H9 (cell line): ENCODE results near the gene VARS1. TPM values are rescaled to one million over a fixed set of nuclear protein-coding genes. Genes with fewer than 3 reads are reported as not detected.
A peak's percentile ranks its signal among the peaks of the same experiment; 100 is the strongest.

Experiments used
- DNase-seq: peaks from one replicate; pipeline ENCODE4 v3.0.0-alpha.2; 2017
- H2AFZ ChIP-seq: one replicate; pipeline ENCODE4 v1.6.1; 2013; ENCODE audit warnings: mild to moderate bottlenecking, low read length, control low read depth, moderate library complexity
- H2AK5ac ChIP-seq: 2 replicates; pipeline ENCODE4 v1.6.1; 2013; ENCODE audit warnings: low read length, control low read depth, mixed read lengths; ENCODE audit not compliant: insufficient read length
- H2BK120ac ChIP-seq: one replicate; pipeline ENCODE4 v1.6.1; 2013; ENCODE audit warnings: low read depth, mild to moderate bottlenecking, low read length, control low read depth, inconsistent platforms; ENCODE audit not compliant: poor library complexity, severe bottlenecking
- H2BK12ac ChIP-seq: 2 replicates; pipeline ENCODE4 v1.6.1; 2013; ENCODE audit warnings: low read length, control low read depth, mixed read lengths, low read depth; ENCODE audit not compliant: insufficient read length
- H2BK15ac ChIP-seq: 2 replicates; pipeline ENCODE4 v1.6.1; 2013; ENCODE audit warnings: low read depth, low read length, control low read depth
- H2BK20ac ChIP-seq: one replicate; pipeline ENCODE4 v1.6.1; 2013; ENCODE audit warnings: low read depth, mild to moderate bottlenecking, low read length, control low read depth, inconsistent platforms; ENCODE audit not compliant: poor library complexity, severe bottlenecking
- H2BK5ac ChIP-seq: 2 replicates; pipeline ENCODE4 v1.6.1; 2013; ENCODE audit warnings: low read length, control low read depth, mixed read lengths; ENCODE audit not compliant: insufficient read length
- H3K14ac ChIP-seq: 2 replicates; pipeline ENCODE4 v1.6.1; 2013; ENCODE audit warnings: low read length, control low read depth; ENCODE audit not compliant: insufficient read depth
- H3K18ac ChIP-seq: 2 replicates; pipeline ENCODE4 v1.6.1; 2013; ENCODE audit warnings: low read depth, mild to moderate bottlenecking, mixed read lengths, low read length, control low read depth; ENCODE audit not compliant: insufficient read length
- H3K23ac ChIP-seq: 2 replicates; pipeline ENCODE4 v1.6.1; 2013; ENCODE audit warnings: low read length, control low read depth, mixed read lengths, low read depth; ENCODE audit not compliant: insufficient read length
- H3K23me2 ChIP-seq: 2 replicates; pipeline ENCODE4 v1.6.1; 2013; ENCODE audit warnings: low read depth, mild to moderate bottlenecking, mixed read lengths, low read length, control low read depth; ENCODE audit not compliant: insufficient read length, poor library complexity, severe bottlenecking
- H3K27ac ChIP-seq: 2 replicates; pipeline ENCODE4 v1.5.1; 2013; ENCODE audit warnings: low read length, control low read depth, mixed read lengths, low read depth; ENCODE audit not compliant: insufficient read length
- H3K27me3 ChIP-seq: 2 replicates; pipeline ENCODE4 v1.6.1; 2013; ENCODE audit warnings: low read length, control low read depth, inconsistent platforms; ENCODE audit not compliant: insufficient read depth
- H3K4ac ChIP-seq: 2 replicates; pipeline ENCODE4 v1.6.1; 2013; ENCODE audit warnings: low read depth, mild to moderate bottlenecking, control low read depth, inconsistent platforms, low read length, moderate library complexity
- H3K4me1 ChIP-seq: 2 replicates; pipeline ENCODE4 v1.6.1; 2013; ENCODE audit warnings: low read length, control low read depth, inconsistent platforms; ENCODE audit not compliant: insufficient read depth
- H3K4me2 ChIP-seq: 2 replicates; pipeline ENCODE4 v1.6.1; 2013; ENCODE audit warnings: low read length, control low read depth, mixed read lengths; ENCODE audit not compliant: insufficient read length, insufficient read depth
- H3K56ac ChIP-seq: 2 replicates; pipeline ENCODE4 v1.6.1; 2013; ENCODE audit warnings: low read depth, mild to moderate bottlenecking, mixed read lengths, low read length, control low read depth; ENCODE audit not compliant: insufficient read length
- H3K79me1 ChIP-seq: 2 replicates; pipeline ENCODE4 v1.6.1; 2013; ENCODE audit warnings: low read depth, mild to moderate bottlenecking, moderate library complexity, low read length, control low read depth, inconsistent platforms; ENCODE audit not compliant: insufficient read depth, poor library complexity, severe bottlenecking
- H3K79me2 ChIP-seq: 2 replicates; pipeline ENCODE4 v1.6.1; 2013; ENCODE audit warnings: low read length, control low read depth, inconsistent platforms; ENCODE audit not compliant: insufficient read depth
- H3K9ac ChIP-seq: 2 replicates; pipeline ENCODE4 v1.6.1; 2013; ENCODE audit warnings: low read length, control low read depth, mixed read lengths; ENCODE audit not compliant: insufficient read length; ENCODE audit errors: extremely low read depth
- H3K9me3 ChIP-seq: one replicate; pipeline ENCODE4 v1.6.1; 2013; ENCODE audit warnings: low read depth, low read length, inconsistent platforms; ENCODE audit not compliant: control insufficient read depth
- H3T11ph ChIP-seq: one replicate; pipeline ENCODE4 v1.6.1; 2013; ENCODE audit warnings: mild to moderate bottlenecking, low read length, control low read depth, inconsistent platforms
- H4K20me1 ChIP-seq: one replicate; pipeline ENCODE4 v1.6.1; 2013; ENCODE audit not compliant: control insufficient read depth, insufficient read length, insufficient read depth
- H4K5ac ChIP-seq: 2 replicates; pipeline ENCODE4 v1.6.1; 2013; ENCODE audit warnings: low read depth, mild to moderate bottlenecking, mixed read lengths, low read length, control low read depth; ENCODE audit not compliant: insufficient read length
- H4K8ac ChIP-seq: replicated peaks from 2 replicates; pipeline ENCODE4 v1.6.1; 2013; ENCODE audit warnings: low read length, control low read depth, mixed read lengths, low read depth; ENCODE audit not compliant: insufficient read length
- H4K91ac ChIP-seq: 2 replicates; pipeline ENCODE4 v1.6.1; 2013; ENCODE audit warnings: low read depth, mild to moderate bottlenecking, moderate library complexity, mixed read lengths, low read length, control low read depth; ENCODE audit not compliant: insufficient read length
- H3K27ac Mint-ChIP-seq, 3 experiments: 2 replicates in 2 of 3; 3 replicates in 1 of 3; pipeline ENCODE4 v1.8.0; 2020 to 2021; ENCODE audit warnings: mixed read lengths in 3 of 3, mild to moderate bottlenecking in 1 of 3, moderate library complexity in 1 of 3
- H3K27me3 Mint-ChIP-seq: 2 replicates; pipeline ENCODE4 v1.8.0; 2021; ENCODE audit warnings: low read depth, mild to moderate bottlenecking, moderate library complexity, mixed read lengths
- H3K36me3 Mint-ChIP-seq, 3 experiments: 2 replicates in 2 of 3; 3 replicates in 1 of 3; pipeline ENCODE4 v1.8.0; 2020 to 2021; ENCODE audit warnings: low read depth in 3 of 3, mixed read lengths in 3 of 3; ENCODE audit not compliant: insufficient read depth in 1 of 3
- H3K4me1 Mint-ChIP-seq, 2 experiments: 2 replicates each; pipeline ENCODE4 v1.8.0; 2020; ENCODE audit warnings: mixed read lengths in 2 of 2
- H3K4me3 Mint-ChIP-seq, 2 experiments: 2 replicates in 1 of 2; 3 replicates in 1 of 2; pipeline ENCODE4 v1.8.0; 2020 to 2021; ENCODE audit warnings: mild to moderate bottlenecking in 2 of 2, mixed read lengths in 2 of 2, moderate library complexity in 1 of 2
- H3K9me3 Mint-ChIP-seq, 2 experiments: 2 replicates in 1 of 2; 3 replicates in 1 of 2; pipeline ENCODE4 v1.8.0; 2020; ENCODE audit warnings: mild to moderate bottlenecking in 2 of 2, mixed read lengths in 2 of 2, moderate library complexity in 1 of 2
- WGBS: extraction: QIAGEN DNeasy Blood & Tissue Kit; methylation state at CpG from one replicate; pipeline ENCODE4 v1.1.7; 2013; ENCODE audit warnings: missing lambda C conversion rate, low lambda C conversion rate, mixed read lengths; ENCODE audit not compliant: insufficient read length; ENCODE audit errors: extremely low coverage; 5-methylcytosine and 5-hydroxymethylcytosine counted together
- total RNA-seq: library from RNA; stranded (reverse); gene quantifications from 2 replicates; pipeline ENCODE4 v1.2.1, GENCODE V29; 2021
- TF ChIP-seq, protein P1 (sequence below): fragments of 200-600 bp; sonication (generic); conservative IDR thresholded peaks from 3 replicates; pipeline ENCODE4 v1.8.0; 2021; ENCODE audit warnings: antibody characterized with exemption, mild to moderate bottlenecking

The VARS1 gene
- total RNA-seq, 1 experiment from 2014 or later: 154 TPM

- H3K4me3 Mint-ChIP-seq: peak within 1 kb of the TSS; percentile 97
- TF ChIP-seq, protein P1, sequence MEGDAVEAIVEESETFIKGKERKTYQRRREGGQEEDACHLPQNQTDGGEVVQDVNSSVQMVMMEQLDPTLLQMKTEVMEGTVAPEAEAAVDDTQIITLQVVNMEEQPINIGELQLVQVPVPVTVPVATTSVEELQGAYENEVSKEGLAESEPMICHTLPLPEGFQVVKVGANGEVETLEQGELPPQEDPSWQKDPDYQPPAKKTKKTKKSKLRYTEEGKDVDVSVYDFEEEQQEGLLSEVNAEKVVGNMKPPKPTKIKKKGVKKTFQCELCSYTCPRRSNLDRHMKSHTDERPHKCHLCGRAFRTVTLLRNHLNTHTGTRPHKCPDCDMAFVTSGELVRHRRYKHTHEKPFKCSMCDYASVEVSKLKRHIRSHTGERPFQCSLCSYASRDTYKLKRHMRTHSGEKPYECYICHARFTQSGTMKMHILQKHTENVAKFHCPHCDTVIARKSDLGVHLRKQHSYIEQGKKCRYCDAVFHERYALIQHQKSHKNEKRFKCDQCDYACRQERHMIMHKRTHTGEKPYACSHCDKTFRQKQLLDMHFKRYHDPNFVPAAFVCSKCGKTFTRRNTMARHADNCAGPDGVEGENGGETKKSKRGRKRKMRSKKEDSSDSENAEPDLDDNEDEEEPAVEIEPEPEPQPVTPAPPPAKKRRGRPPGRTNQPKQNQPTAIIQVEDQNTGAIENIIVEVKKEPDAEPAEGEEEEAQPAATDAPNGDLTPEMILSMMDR: peak; percentile 40; the same call in 2 of the 3 replicates
- Histone ChIP-seq H3T11ph (no peak within 1 kb of the TSS), H2AFZ (no peak within 1 kb of the TSS), H3K23ac (no peak within 1 kb of the TSS), H4K20me1 (no peaks in the 10 kb centered on the region), H3K79me2 (peaks cover 4% of the 10 kb centered on the region; the same call in 1 of the 2 replicates), H3K18ac (peak within 1 kb of the TSS; percentile 99), H3K23me2 (peaks cover 7% of the 10 kb centered on the region), H2AK5ac (no peak within 1 kb of the TSS), H3K4me2 (peak within 1 kb of the TSS; percentile 82), H3K14ac (peak within 1 kb of the TSS; percentile 99), H3K27me3 (no peaks in the 10 kb centered on the region), H2BK120ac (no peak within 1 kb of the TSS), H3K79me1 (peaks cover 10% of the 10 kb centered on the region), H2BK20ac (no peak within 1 kb of the TSS), H4K91ac (no peak within 1 kb of the TSS), H2BK5ac (no peak within 1 kb of the TSS), H2BK12ac (no peak within 1 kb of the TSS), H3K56ac (no peak within 1 kb of the TSS), H3K4me1 (no peaks in the 10 kb centered on the region), H2BK15ac (no peak within 1 kb of the TSS), H3K27ac (peak within 1 kb of the TSS; percentile 18), H4K8ac (no peak within 1 kb of the TSS), H3K9ac (peak within 1 kb of the TSS; percentile 90), H3K4ac (no peak within 1 kb of the TSS; the same call in 1 of the 2 replicates), H4K5ac (no peak within 1 kb of the TSS), H3K9me3 (no peaks in the 10 kb centered on the region)
- no peaks in the 10 kb centered on the region for H3K27me3 Mint-ChIP-seq
- peak within 1 kb of the TSS; percentile 94 to 98 (median 94) for H3K27ac Mint-ChIP-seq
- no peaks in the 10 kb centered on the region for H3K9me3 Mint-ChIP-seq
- H3K4me1 Mint-ChIP-seq: peaks cover 3 to 11% of the 10 kb centered on the region in 2 experiments; a peak in 3 of 4 replicates
- no CpG with 5 or more reads among the region's 51 CpGs for WGBS
- DNase-seq: peak; percentile 96
- H3K36me3 Mint-ChIP-seq: peaks cover 6 to 30% (median 22%) of the 10 kb centered on the region in 3 experiments; a peak in 6 of 7 replicates
Measured at GRCh38 chr6:31806470-31807272, 11.1 kb upstream of the VARS1 start, which contains the start of gene LSM2. LSM2 (minus strand) TSS chr6:31806966; CDS start chr6:31806757, 209 bp downstream.
